SU-DHL-6 (cell line): ENCODE results near the gene UBE2E2.

ENCODE experiments used
- H2AFZ ChIP-seq: fragments of 200-600 bp; sonication (generic); 2 replicates; pipeline ENCODE4 v1.6.1; 2014; ENCODE audit warnings: low read depth, mild to moderate bottlenecking, moderate library complexity, mixed read lengths, antibody characterized with exemption, low read length; ENCODE audit not compliant: severe bottlenecking
- H3F3A ChIP-seq: fragments of 200-600 bp; shearing (Covaris generic); 2 replicates; pipeline ENCODE4 v1.6.0; 2016; ENCODE audit warnings: antibody characterized with exemption, mild to moderate bottlenecking; ENCODE audit not compliant: insufficient read depth
- H3K27ac ChIP-seq: fragments of 200-600 bp; sonication (generic); 2 replicates; pipeline ENCODE4 v1.5.1; 2016; ENCODE audit warnings: low read depth, mild to moderate bottlenecking, low read length, moderate library complexity, mixed read lengths
- H3K27me3 ChIP-seq: fragments of 200-600 bp; sonication (generic), shearing (Covaris generic); 2 replicates; pipeline ENCODE4 v1.6.0; 2014; ENCODE audit warnings: mild to moderate bottlenecking, low read length
- H3K36me3 ChIP-seq: fragments of 200-600 bp; sonication (generic); 2 replicates; pipeline ENCODE4 v1.6.1; 2014; ENCODE audit warnings: mild to moderate bottlenecking, low read length, mixed read lengths
- H3K4me2 ChIP-seq: fragments of 300-600, 200-600 bp; shearing (Covaris generic), sonication (generic); 2 replicates; pipeline ENCODE4 v1.6.0; 2014; ENCODE audit warnings: low read length, low read depth, mild to moderate bottlenecking; ENCODE audit not compliant: poor library complexity, severe bottlenecking
- H3K4me3 ChIP-seq: fragments of 200-600 bp; sonication (generic); 2 replicates; pipeline ENCODE4 v1.5.1; 2014; ENCODE audit warnings: antibody characterized with exemption, low read length, mild to moderate bottlenecking, mixed read lengths; ENCODE audit not compliant: insufficient read depth, poor library complexity, severe bottlenecking
- H3K79me2 ChIP-seq: fragments of 200-600 bp; sonication (generic); 2 replicates; pipeline ENCODE4 v1.6.1; 2014; ENCODE audit warnings: mild to moderate bottlenecking, low read length, moderate library complexity; ENCODE audit not compliant: insufficient read depth
- H3K9ac ChIP-seq: fragments of 200-600 bp; sonication (generic); 2 replicates; pipeline ENCODE4 v1.7.0; 2014; ENCODE audit warnings: mild to moderate bottlenecking, low read length
- H3K9me2 ChIP-seq: fragments of 200-600 bp; sonication (generic); replicated peaks from 2 replicates; pipeline ENCODE4 v1.6.1; 2014; ENCODE audit warnings: low read length; ENCODE audit not compliant: insufficient read depth
- H3K9me3 ChIP-seq: fragments of 200-600 bp; sonication (generic); 2 replicates; pipeline ENCODE4 v1.6.1; 2014; ENCODE audit warnings: low read length, mixed read lengths; ENCODE audit not compliant: insufficient read depth
- H4K20me1 ChIP-seq: fragments of 200-600 bp; sonication (generic); 2 replicates; pipeline ENCODE4 v1.6.1; 2014; ENCODE audit warnings: low read depth, mild to moderate bottlenecking, antibody characterized with exemption, low read length, moderate library complexity, mixed read lengths
- EZH2phosphoT487 ChIP-seq: fragments of 200-600 bp; sonication (generic), shearing (Covaris generic); conservative IDR thresholded peaks from 2 replicates; pipeline ENCODE4 v1.6.1; 2018; ENCODE audit warnings: mild to moderate bottlenecking, antibody characterized with exemption, low read length, moderate library complexity, mixed read lengths
- TF ChIP-seq, protein P1 (sequence below): fragments of 200-600 bp; sonication (generic); IDR thresholded peaks from one replicate; pipeline ENCODE4 v1.5.1; 2017; ENCODE audit warnings: antibody characterized with exemption, mild to moderate bottlenecking, low read length, moderate library complexity; ENCODE audit not compliant: insufficient read depth, poor library complexity, severe bottlenecking

The UBE2E2 gene

DNA sequence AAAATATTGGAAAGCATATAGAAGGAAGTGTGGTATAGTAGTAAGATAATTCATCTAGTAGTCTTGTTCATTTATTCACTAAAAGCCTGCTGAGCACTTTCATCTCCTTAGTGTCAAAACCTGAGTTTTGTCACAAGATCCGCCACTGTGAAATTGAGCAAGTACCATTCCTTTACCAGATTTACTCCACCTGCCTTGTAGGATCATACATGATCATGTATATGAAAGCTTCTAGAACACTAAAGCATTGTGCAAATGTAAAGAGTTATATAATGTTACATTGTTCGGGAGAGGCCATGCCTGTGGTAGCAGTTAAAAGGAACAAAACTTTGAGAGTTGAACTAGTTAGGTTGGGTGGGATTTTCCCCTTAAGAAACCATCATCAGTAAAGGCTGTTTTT is 35.0 kb downstream of the UBE2E2 start:
- Histone ChIP-seq H3K27ac (no peak overlapping the region), H3K27me3 (no peaks in the 10 kb centered on the region), H3K36me3 (no peaks in the 10 kb centered on the region), H4K20me1 (peaks cover 38% of the 10 kb centered on the region), H3K9ac (no peak overlapping the region), H3K9me3 (no peaks in the 10 kb centered on the region), H3K4me3 (no peak overlapping the region), H3K4me2 (no peak overlapping the region), H3F3A (no peaks in the 10 kb centered on the region), H2AFZ (no peak overlapping the region), H3K9me2 (no peaks in the 10 kb centered on the region), H3K79me2 (no peaks in the 10 kb centered on the region; the same call in 1 of the 2 replicates)
- no peak for TF ChIP-seq EZH2phosphoT487
- TF ChIP-seq, protein P1, sequence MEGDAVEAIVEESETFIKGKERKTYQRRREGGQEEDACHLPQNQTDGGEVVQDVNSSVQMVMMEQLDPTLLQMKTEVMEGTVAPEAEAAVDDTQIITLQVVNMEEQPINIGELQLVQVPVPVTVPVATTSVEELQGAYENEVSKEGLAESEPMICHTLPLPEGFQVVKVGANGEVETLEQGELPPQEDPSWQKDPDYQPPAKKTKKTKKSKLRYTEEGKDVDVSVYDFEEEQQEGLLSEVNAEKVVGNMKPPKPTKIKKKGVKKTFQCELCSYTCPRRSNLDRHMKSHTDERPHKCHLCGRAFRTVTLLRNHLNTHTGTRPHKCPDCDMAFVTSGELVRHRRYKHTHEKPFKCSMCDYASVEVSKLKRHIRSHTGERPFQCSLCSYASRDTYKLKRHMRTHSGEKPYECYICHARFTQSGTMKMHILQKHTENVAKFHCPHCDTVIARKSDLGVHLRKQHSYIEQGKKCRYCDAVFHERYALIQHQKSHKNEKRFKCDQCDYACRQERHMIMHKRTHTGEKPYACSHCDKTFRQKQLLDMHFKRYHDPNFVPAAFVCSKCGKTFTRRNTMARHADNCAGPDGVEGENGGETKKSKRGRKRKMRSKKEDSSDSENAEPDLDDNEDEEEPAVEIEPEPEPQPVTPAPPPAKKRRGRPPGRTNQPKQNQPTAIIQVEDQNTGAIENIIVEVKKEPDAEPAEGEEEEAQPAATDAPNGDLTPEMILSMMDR: no peak

DNA sequence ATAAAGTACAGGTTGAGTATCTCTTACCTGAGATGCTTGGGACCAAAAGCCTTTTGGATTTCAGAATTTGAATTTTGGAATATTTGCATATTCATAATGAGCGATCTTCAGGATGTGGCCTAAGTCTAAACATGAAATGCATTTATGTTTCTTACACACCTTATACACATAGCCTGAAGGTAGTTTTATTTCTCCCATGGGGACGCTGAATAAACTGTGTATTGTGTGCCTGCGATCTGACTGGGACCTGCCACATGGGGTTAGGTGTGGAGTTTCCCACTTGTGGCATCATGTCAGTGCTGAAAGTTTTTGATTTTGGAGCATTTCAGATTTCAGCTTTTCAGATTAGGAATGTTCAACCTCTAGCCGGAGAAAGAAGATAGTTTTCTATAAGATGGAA is 35.5 kb downstream of the UBE2E2 start:
- H3K9me3 ChIP-seq: no peaks in the 10 kb centered on the region
- H4K20me1 ChIP-seq: peaks cover 38% of the 10 kb centered on the region
- no peaks in the 10 kb centered on the region for H3K9me2 ChIP-seq
- no peak overlapping the region for H3K4me2 ChIP-seq
- TF ChIP-seq EZH2phosphoT487: no peak
- TF ChIP-seq, protein P1: no peak
- no peaks in the 10 kb centered on the region for H3F3A ChIP-seq
- H3K27me3 ChIP-seq: no peaks in the 10 kb centered on the region
- no peak overlapping the region for H3K4me3 ChIP-seq
- H3K9ac ChIP-seq: no peak overlapping the region
- no peak overlapping the region for H2AFZ ChIP-seq
- no peak overlapping the region for H3K27ac ChIP-seq
- H3K79me2 ChIP-seq: no peaks in the 10 kb centered on the region; the same call in 1 of the 2 replicates
- no peaks in the 10 kb centered on the region for H3K36me3 ChIP-seq

DNA sequence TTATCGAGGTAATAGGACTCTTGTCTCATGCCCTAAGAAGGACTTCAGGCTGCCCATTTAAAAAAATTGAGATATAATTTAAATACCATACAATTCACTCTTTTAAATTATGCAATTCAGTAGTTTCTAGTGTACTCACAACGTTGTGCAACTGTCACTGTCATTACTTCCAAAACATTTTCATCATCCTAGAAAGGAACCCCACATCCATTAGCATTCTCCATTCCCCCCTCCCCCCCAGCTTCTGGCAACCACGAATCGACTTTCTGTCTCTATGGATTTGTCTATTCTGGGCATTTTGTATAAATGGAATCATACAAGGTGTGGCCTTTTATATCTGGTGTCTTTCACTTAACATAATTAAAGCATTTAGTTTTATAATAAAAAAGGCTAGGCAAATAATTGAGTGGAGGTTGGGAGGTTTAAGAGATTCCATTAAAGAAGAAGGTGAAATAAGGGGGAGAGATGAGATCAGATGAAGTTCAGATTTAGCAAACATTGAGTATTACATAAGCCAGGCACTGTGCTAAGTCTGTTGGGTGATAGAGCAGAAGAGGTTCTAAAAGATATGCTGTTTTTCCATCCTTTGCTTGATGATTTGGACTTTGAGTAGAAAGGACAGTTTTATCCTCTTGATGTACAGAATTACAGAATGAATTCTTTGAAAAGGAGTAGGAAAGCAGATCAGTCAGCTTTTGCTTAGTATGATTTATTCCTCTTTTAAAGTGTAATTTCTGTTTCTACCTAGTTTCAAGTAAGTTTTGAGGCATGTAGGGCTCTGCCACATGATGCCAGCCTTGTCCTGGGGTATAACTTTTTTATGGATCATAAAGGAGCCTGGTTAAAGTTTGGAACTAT is 36.3 kb downstream of the UBE2E2 start:
- Histone ChIP-seq H4K20me1 (peaks cover 45% of the 10 kb centered on the region), H3K27me3 (no peaks in the 10 kb centered on the region), H3K4me2 (no peak overlapping the region), H3K36me3 (no peaks in the 10 kb centered on the region), H3K9me3 (no peaks in the 10 kb centered on the region), H3K9ac (no peak overlapping the region), H2AFZ (no peak overlapping the region), H3K4me3 (no peak overlapping the region), H3K9me2 (no peaks in the 10 kb centered on the region), H3F3A (no peaks in the 10 kb centered on the region), H3K27ac (no peak overlapping the region), H3K79me2 (no peaks in the 10 kb centered on the region; the same call in 1 of the 2 replicates)
- TF ChIP-seq, protein P1: no peak
